ENCODE data around the gene NDUFB11. TPM values are rescaled to one million over a fixed set of nuclear protein-coding genes. Genes with fewer than 3 reads are reported as not detected.

The NDUFB11 gene
- total RNA-seq, 1 experiment from 2014 or later = 78.9 TPM

GRCh38 chrX:47176101-47176740, 31.7 kb upstream of the NDUFB11 start:
- H3K4me1 ChIP-seq (ENCODE audit: control insufficient read depth in 1 of 2, insufficient read depth in 2 of 2, low read length in 2 of 2) = no peaks in the 10 kb centered on the region
- no peak overlapping the region for H3K27ac ChIP-seq (ENCODE audit: low read depth, low read length)
- H3K4me3 ChIP-seq (replicated peaks in 1 of 2; ENCODE audit: low read depth in 1 of 2, low read length in 2 of 2) = no peak overlapping the region
- intact Hi-C loops (cut with micrococcal nuclease) = no loop called here
- CTCF ChIA-PET = no interaction called here
- no peak for ATAC-seq
- no peak for DNase-seq (ENCODE audit: low read depth, low spot score)
- no peak for TF ChIP-seq REST (IDR thresholded peaks at IDR 0.05; ENCODE audit: low read depth)
- TF ChIP-seq ELF1 (IDR thresholded peaks at IDR 0.05; ENCODE audit: borderline replicate concordance, low read depth) = no peak
- no peak for TF ChIP-seq ATF3 (IDR thresholded peaks at IDR 0.05)
- TF ChIP-seq SRF (IDR thresholded peaks at IDR 0.05; ENCODE audit: low read depth) = no peak
- no peak overlapping the region for H3K4me2 ChIP-seq (ENCODE audit: low read length)
- no peaks in the 10 kb centered on the region for H3K79me2 ChIP-seq (ENCODE audit: insufficient read depth, low read length)
- H3K27me3 ChIP-seq (ENCODE audit: insufficient read depth, low read length) = no peaks in the 10 kb centered on the region
- POLR2A ChIA-PET = no interaction called here
- H3K9me2 ChIP-seq (ENCODE audit: insufficient read depth) = no peaks in the 10 kb centered on the region
- no TSS peak for BruUV-seq (replicated peaks)
- no peak overlapping the region for H3K9ac ChIP-seq (ENCODE audit: low read length)
- RAD21 ChIA-PET (ENCODE audit: low non-redundant PET in 1 of 2, low total read pairs in 2 of 2, uncharacterized antibody in 2 of 2, unreplicated experiment in 2 of 2) = no interaction called here
- no peaks in the 10 kb centered on the region for H3K9me3 ChIP-seq (ENCODE audit: control insufficient read depth in 1 of 2, insufficient read depth in 1 of 2, low read depth in 1 of 2, low read length in 2 of 2)
- H4K20me1 ChIP-seq (ENCODE audit: insufficient read depth) = no peaks in the 10 kb centered on the region
- H3K36me3 ChIP-seq (ENCODE audit: control insufficient read depth in 1 of 2, insufficient read depth in 2 of 2, low read length in 2 of 2) = no peaks in the 10 kb centered on the region
- H2AFZ ChIP-seq (ENCODE audit: low read depth, low read length, poor library complexity, severe bottlenecking) = no peak overlapping the region

GRCh38 chrX:47175588-47175980, 31.1 kb upstream of the NDUFB11 start:
- Histone ChIP-seq H3K9me3 (ENCODE audit: control insufficient read depth in 1 of 2, insufficient read depth in 1 of 2, low read depth in 1 of 2, low read length in 2 of 2) (no peaks in the 10 kb centered on the region), H3K9ac (ENCODE audit: low read length) (no peak overlapping the region)
- TF ChIP-seq CEBPB (IDR thresholded peaks at IDR 0.05; ENCODE audit: low read depth) = no peak
- TF ChIP-seq CTCF (IDR thresholded peaks at IDR 0.05 in 2 of 3, conservative IDR thresholded peaks at IDR 0.05 in 1 of 3; ENCODE audit: borderline replicate concordance in 1 of 3, insufficient read depth in 1 of 3, low read depth in 2 of 3, low read length in 2 of 3) = no peak
- no peak for TF ChIP-seq SIN3A (IDR thresholded peaks at IDR 0.05; ENCODE audit: low read depth)
- no peak for TF ChIP-seq REST (IDR thresholded peaks at IDR 0.05; ENCODE audit: low read depth)
- TF ChIP-seq EZH2phosphoT487 (IDR thresholded peaks at IDR 0.05; ENCODE audit: borderline replicate concordance) = no peak
- no peak for TF ChIP-seq JUND (IDR thresholded peaks at IDR 0.05)
- no peak for TF ChIP-seq ATF3 (IDR thresholded peaks at IDR 0.05)
- TF ChIP-seq ZFX (IDR thresholded peaks at IDR 0.05) = no peak

More at GRCh38 chrX:47175588-47175980, 31.1 kb upstream of the NDUFB11 start:
- no peaks in the 10 kb centered on the region for H3K9me2 ChIP-seq (ENCODE audit: insufficient read depth)
- H3K4me1 ChIP-seq (ENCODE audit: control insufficient read depth in 1 of 2, insufficient read depth in 2 of 2, low read length in 2 of 2) = no peaks in the 10 kb centered on the region
- H3K4me2 ChIP-seq (ENCODE audit: low read length) = no peak overlapping the region
- POLR2A ChIA-PET = no interaction called here
- H3K27me3 ChIP-seq (ENCODE audit: insufficient read depth, low read length) = no peaks in the 10 kb centered on the region
- intact Hi-C loops (cut with micrococcal nuclease) = no loop called here
- no peaks in the 10 kb centered on the region for H3K36me3 ChIP-seq (ENCODE audit: control insufficient read depth in 1 of 2, insufficient read depth in 2 of 2, low read length in 2 of 2)
- no peak overlapping the region for H3K27ac ChIP-seq (ENCODE audit: low read depth, low read length)
- H4K20me1 ChIP-seq (ENCODE audit: insufficient read depth) = no peaks in the 10 kb centered on the region
- CTCF ChIA-PET = no interaction called here
- H2AFZ ChIP-seq (ENCODE audit: low read depth, low read length, poor library complexity, severe bottlenecking) = no peak overlapping the region
- DNase-seq (ENCODE audit: low read depth, low spot score) = no peak
- no peaks in the 10 kb centered on the region for H3K79me2 ChIP-seq (ENCODE audit: insufficient read depth, low read length)
- no peak overlapping the region for H3K4me3 ChIP-seq (replicated peaks in 1 of 2; ENCODE audit: low read depth in 1 of 2, low read length in 2 of 2)
- no TSS peak for BruUV-seq (replicated peaks)
- ATAC-seq = no peak
- RAD21 ChIA-PET (ENCODE audit: low non-redundant PET in 1 of 2, low total read pairs in 2 of 2, uncharacterized antibody in 2 of 2, unreplicated experiment in 2 of 2) = no interaction called here
